ENCODE data around the gene SYK.
"Not testable (repeated sequence)": the region's sequence is repeated elsewhere in the genome, so short reads cannot be mapped to it uniquely, and the experiment has no call there.

Gene SYK

DNA sequence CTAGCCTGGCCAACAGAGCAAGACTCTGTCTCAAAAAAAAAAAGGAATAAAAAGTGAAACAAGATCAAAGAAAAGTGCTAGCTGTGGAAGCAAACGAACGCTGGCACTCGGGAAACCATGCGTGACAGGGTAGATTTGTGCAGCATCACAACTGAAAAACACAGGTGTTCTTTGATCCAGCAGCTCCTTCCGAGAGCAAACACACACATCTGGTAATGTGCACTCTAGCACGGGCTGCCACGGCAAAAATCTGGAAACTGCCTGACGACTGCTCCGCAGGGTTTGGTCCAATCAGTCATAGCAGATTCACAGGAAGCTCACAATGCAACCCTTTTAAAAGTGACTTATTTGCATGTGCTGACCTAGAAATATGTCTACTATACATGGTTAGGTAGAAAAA lies 80.0 kb downstream of the SYK start:
- no peak overlapping the region for H3K4me3 ChIP-seq (ENCODE audit: low read length)
- TF ChIP-seq ZNF274 (IDR thresholded peaks at IDR 0.05; ENCODE audit: low read depth, low read length): no peak

- no peak for TF ChIP-seq ZNF274 (IDR thresholded peaks at IDR 0.05; ENCODE audit: low read depth, low read length)
- no peak overlapping the region for H3K4me3 ChIP-seq (ENCODE audit: low read length)
These were observed 81.5 kb downstream of the SYK start for GRCh38 chr9:90882991-90883600.

DNA sequence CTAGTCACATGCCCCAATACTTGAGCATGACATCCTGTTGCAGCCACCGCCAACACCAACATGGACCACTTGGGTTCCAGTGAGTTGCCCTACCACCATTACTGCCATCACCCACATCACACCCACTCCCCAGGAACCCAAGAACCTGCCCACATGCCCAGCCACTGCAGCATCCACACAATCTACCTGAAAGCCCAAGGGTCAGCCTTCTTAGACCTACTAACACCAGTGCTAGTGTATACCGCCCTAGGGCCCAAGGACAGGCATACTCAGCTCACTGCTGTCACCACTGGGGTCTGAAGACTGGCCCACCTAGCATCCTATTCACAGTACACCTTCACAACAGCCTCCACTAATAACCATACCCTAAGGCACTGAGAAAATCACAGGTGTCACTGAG lies 82.0 kb downstream of the SYK start:
- TF ChIP-seq ZNF274 (IDR thresholded peaks at IDR 0.05; ENCODE audit: low read depth, low read length): no peak
- no peak overlapping the region for H3K4me3 ChIP-seq (ENCODE audit: low read length)

- no peak overlapping the region for H3K4me3 ChIP-seq (ENCODE audit: low read length)
- no peak for TF ChIP-seq ZNF274 (IDR thresholded peaks at IDR 0.05; ENCODE audit: low read depth, low read length)
These were observed 82.6 kb downstream of the SYK start for GRCh38 chr9:90884178-90884577.

DNA sequence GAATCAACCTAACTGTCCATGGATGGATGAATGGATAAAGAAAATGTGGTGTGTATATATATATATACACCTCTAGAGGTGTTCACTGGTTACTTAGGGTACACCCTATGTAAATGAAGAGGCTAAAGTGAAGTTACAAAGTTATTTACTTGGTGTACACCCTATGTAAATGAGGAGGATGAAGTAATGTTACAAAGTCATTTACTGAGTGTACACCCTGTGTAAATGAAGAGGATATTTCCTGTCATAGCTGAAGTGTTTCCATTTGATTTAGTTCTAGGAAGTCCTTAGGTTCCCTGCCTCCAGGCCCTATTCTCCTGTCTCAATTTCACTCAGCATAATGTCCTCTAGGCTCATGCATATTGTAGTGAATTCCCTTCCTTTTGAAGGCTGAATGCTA lies 85.2 kb downstream of the SYK start:
- not testable (repeated sequence) for H3K4me3 ChIP-seq (ENCODE audit: low read length)

DNA sequence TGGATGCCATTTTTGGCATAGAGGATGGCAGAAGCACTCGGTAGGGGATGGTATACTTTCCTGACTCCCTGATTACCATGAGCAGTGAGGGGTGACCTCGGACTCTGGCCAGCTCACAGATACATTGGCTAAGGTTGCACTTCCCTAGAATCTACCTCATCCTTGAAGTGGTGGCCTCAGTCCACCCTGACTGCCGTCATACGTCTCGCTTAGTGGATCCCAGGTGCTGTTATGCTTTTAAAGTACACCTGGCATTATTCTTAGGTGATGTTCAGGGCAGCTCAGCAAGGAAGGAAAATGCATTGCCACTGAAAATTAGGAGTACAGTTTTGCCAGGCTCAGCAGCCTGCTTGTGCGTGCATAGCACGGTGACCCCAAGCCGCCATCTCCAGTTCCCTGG lies 87.3 kb downstream of the SYK start:
- no peak for TF ChIP-seq ZNF274 (IDR thresholded peaks at IDR 0.05; ENCODE audit: low read depth, low read length)
- no peak overlapping the region for H3K4me3 ChIP-seq (ENCODE audit: low read length)

DNA sequence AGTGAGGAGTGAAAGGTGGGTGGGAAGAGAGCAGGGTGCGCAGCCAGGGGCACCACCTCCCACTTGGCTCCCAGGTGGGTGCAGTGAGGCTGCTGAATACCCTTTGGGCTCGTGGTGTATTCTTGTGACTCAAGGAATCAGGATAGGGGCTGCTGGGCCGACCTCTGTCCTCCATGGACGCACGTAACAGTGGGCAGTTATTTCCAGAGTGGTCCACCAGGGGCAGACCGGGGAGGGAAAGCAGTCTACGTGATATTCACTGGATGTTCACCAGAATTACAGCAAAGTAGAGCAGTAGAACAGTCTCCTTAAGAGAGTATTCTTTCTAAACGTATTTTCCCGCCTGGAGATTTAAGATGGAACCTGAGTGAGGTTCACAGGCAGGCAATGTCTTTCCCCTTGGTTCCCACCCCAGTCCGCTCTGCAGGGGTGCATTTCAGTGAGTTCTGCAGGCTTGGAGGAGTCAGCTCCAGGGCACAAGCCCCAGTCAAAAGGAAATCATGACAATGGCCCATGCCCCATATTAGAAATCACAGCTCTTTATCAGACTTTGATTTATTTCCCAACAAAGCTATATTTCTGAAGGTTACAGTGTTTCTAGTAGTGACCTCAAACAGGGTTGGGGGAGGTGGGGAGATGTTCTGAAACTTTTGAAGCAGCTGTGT lies 88.7 kb downstream of the SYK start:
- no peak for TF ChIP-seq ZNF274 (IDR thresholded peaks at IDR 0.05; ENCODE audit: low read depth, low read length)
- no peak overlapping the region for H3K4me3 ChIP-seq (ENCODE audit: low read length)

GRCh38 chr9:90891308-90892040 lies 89.9 kb downstream of the SYK start:
- no peak for TF ChIP-seq ZNF274 (IDR thresholded peaks at IDR 0.05; ENCODE audit: low read depth, low read length)
- H3K4me3 ChIP-seq (ENCODE audit: low read length): no peak overlapping the region

GRCh38 chr9:90892918-90893317 lies 91.3 kb downstream of the SYK start:
- no peak for TF ChIP-seq ZNF274 (IDR thresholded peaks at IDR 0.05; ENCODE audit: low read depth, low read length)
- no peak overlapping the region for H3K4me3 ChIP-seq (ENCODE audit: low read length)

DNA sequence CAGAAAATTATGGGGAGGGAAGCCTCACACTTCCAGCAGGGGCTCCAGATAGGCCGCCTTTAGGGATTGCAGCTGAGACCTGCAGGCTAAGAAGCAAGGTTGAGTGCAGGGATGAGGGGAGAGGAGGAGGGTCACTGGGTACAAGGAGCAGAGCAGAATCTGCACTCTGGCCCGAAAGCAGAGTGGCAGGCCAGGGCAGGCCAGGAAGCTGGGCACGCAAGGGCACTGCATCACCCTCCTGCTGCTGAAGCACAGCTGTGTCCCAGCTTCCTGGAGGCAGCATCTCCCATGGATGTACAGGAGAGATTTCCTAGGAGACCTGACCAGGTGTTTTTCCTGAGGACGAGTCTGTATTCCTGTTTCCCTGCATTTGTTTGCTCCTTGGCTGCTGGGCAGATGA lies 92.1 kb downstream of the SYK start:
- H3K4me3 ChIP-seq (ENCODE audit: low read length): no peak overlapping the region
- no peak for TF ChIP-seq ZNF274 (IDR thresholded peaks at IDR 0.05; ENCODE audit: low read depth, low read length)

DNA sequence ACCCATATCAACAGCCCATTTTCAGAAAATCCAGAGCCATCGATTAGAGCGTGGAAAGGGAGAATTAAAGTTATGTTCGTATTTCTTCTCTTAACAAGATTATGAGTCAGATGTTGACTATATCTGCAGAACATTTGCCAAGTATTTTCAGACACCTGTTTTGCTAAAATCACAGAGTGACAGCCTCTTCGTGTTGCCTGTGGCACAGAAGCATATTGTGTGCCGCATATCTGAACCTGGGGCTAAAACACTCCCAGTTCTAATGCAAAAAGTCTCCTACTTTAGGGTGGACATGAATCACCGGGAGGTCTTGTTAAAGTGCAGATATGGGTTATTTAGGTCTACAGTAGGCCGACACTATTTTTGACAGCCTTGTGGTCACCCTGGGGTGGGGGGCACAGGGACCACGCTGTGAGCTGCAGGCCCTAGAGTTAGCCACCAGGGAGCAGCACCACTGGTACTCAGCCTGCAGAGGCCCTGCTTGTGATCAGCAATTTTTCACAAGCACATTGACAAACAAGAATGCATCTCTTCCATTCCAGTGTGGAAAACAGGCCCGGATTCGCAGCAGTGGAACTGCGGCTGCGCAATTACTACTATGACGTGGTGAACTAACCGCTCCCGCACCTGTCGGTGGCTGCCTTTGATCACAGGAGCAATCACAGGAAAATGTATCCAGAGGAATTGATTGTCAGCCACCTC lies 93.5 kb downstream of the SYK start:
- TF ChIP-seq ZNF274 (IDR thresholded peaks at IDR 0.05; ENCODE audit: low read depth, low read length): no peak

GRCh38 chr9:90895786-90896185 lies 94.2 kb downstream of the SYK start:
- no peak for TF ChIP-seq ZNF274 (IDR thresholded peaks at IDR 0.05; ENCODE audit: low read depth, low read length)
- H3K4me3 ChIP-seq (ENCODE audit: low read length): no peak overlapping the region

More for the DNA sequence above, 93.5 kb downstream of the SYK start:
- no peak overlapping the region for H3K4me3 ChIP-seq (ENCODE audit: low read length)

GRCh38 chr9:90896231-90896630 lies 94.6 kb downstream of the SYK start:
- H3K4me3 ChIP-seq (ENCODE audit: low read length): no peak overlapping the region
- TF ChIP-seq ZNF274 (IDR thresholded peaks at IDR 0.05; ENCODE audit: low read depth, low read length): no peak

GRCh38 chr9:90898228-90898627 lies 96.6 kb downstream of the SYK start:
- H3K4me3 ChIP-seq (ENCODE audit: low read length): no peak overlapping the region
- no peak for TF ChIP-seq ZNF274 (IDR thresholded peaks at IDR 0.05; ENCODE audit: low read depth, low read length)

DNA sequence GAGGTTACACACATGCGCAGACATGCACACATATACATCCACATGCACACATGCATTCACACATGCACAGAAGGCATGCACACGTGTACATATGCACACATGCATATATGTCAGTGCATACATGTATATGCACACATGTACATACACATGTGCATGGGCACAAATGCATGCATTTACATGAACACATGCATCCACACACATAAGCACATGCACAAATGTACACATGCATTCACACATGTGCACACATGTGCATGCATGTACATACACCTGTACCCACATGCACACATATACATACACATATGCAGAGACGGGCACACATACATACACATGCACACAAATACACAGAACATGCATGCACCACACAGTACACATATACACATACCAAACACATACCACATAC lies 97.7 kb downstream of the SYK start:
- H3K4me3 ChIP-seq (ENCODE audit: low read length): no peak overlapping the region
- no peak for TF ChIP-seq ZNF274 (IDR thresholded peaks at IDR 0.05; ENCODE audit: low read depth, low read length)
